OCI-LY3 (cell line): ENCODE data around the gene TMEM178A.

Source experiments
- H2AFZ ChIP-seq: fragments of 200-600, 300-600 bp; shearing (Covaris generic); 2 replicates; pipeline ENCODE4 v1.6.0; 2014; ENCODE audit warnings: antibody characterized with exemption, low read depth, low read length
- H3K27ac ChIP-seq: fragments of 200-600, 300-600 bp; sonication (generic); 2 replicates; pipeline ENCODE4 v1.5.1; 2014; ENCODE audit warnings: mild to moderate bottlenecking, low read length, moderate library complexity, mixed read lengths
- H3K27me3 ChIP-seq: fragments of 200-600, 300-600 bp; sonication (generic); 2 replicates; pipeline ENCODE4 v1.6.1; 2014; ENCODE audit warnings: low read depth, low read length, mixed read lengths
- H3K36me3 ChIP-seq: fragments of 200-600, 300-600 bp; sonication (generic); replicated peaks from 2 replicates; pipeline ENCODE3; 2014; ENCODE audit warnings: low read depth, low read length, mixed read lengths
- H3K4me1 ChIP-seq: fragments of 300-600, 200-600 bp; sonication (generic); 2 replicates; pipeline ENCODE4 v1.6.1; 2014; ENCODE audit warnings: low read length, mixed read lengths
- H3K4me2 ChIP-seq: fragments of 200-600, 300-600 bp; sonication (generic); 2 replicates; pipeline ENCODE4 v1.6.1; 2014; ENCODE audit warnings: low read length, mixed read lengths
- H3K4me3 ChIP-seq: fragments of 300-600, 200-600 bp; sonication (generic); 2 replicates; pipeline ENCODE4 v1.5.1; 2014; ENCODE audit warnings: antibody characterized with exemption, mild to moderate bottlenecking, low read length, moderate library complexity
- H3K79me2 ChIP-seq: fragments of 300-600, 200-600 bp; shearing (Covaris generic); 2 replicates; pipeline ENCODE4 v1.6.1; 2014; ENCODE audit warnings: mild to moderate bottlenecking, low read length, mixed read lengths
- H3K9ac ChIP-seq: fragments of 300-600, 200-600 bp; shearing (Covaris generic); 2 replicates; pipeline ENCODE4 v1.6.0; 2014; ENCODE audit warnings: mild to moderate bottlenecking, low read length, moderate library complexity
- H3K9me3 ChIP-seq: fragments of 200-600, 300-600 bp; shearing (Covaris generic); 2 replicates; pipeline ENCODE4 v1.6.1; 2014; ENCODE audit warnings: low read length, mixed read lengths; ENCODE audit not compliant: insufficient read depth
- H4K20me1 ChIP-seq: fragments of 200-600, 300-600 bp; sonication (generic); 2 replicates; pipeline ENCODE4 v1.6.1; 2016; ENCODE audit warnings: low read length, mixed read lengths; ENCODE audit not compliant: insufficient read depth
- EZH2phosphoT487 ChIP-seq: fragments of 200-600 bp; shearing (Covaris generic); IDR thresholded peaks from 2 replicates; pipeline ENCODE4 v1.6.1; 2018; ENCODE audit warnings: antibody characterized with exemption, mixed run types, low read depth
- TF ChIP-seq, protein P1 (sequence below): fragments of 200-600, 300-600 bp; sonication (generic); IDR thresholded peaks from 2 replicates; pipeline ENCODE4 v1.5.1; 2014; ENCODE audit warnings: antibody characterized with exemption, low read length, low read depth

The TMEM178A gene

DNA sequence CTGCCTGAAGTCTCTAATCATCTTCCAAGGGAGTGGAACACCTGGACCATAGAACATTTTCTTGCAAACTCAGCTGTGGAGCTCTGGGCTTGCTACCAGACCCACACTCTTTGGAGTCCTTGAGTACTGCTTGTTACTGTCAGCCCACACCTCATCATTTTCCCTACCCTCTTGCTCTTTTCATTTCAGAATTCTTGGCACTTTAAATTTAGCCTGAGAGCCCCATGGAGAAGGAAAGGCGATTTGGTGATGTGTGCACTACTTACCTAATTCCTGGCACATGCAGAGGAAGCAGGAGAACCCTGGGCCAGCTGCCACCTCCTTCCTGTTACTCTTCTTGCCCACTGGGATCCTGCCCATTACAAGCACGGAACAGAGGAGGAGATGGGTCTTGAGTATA, 31.7 kb downstream of the TMEM178A start:
- Histone ChIP-seq H3K9me3 (peaks cover 10% of the 10 kb centered on the region; the same call in 1 of the 2 replicates), H3K27ac (no peak overlapping the region), H3K36me3 (no peaks in the 10 kb centered on the region), H3K4me2 (no peak overlapping the region), H3K27me3 (peaks cover 17% of the 10 kb centered on the region; the same call in 1 of the 2 replicates), H3K4me1 (no peaks in the 10 kb centered on the region), H3K9ac (no peak overlapping the region), H4K20me1 (no peaks in the 10 kb centered on the region), H2AFZ (no peak overlapping the region), H3K4me3 (no peak overlapping the region), H3K79me2 (no peaks in the 10 kb centered on the region)
- TF ChIP-seq EZH2phosphoT487: no peak
- TF ChIP-seq, protein P1, sequence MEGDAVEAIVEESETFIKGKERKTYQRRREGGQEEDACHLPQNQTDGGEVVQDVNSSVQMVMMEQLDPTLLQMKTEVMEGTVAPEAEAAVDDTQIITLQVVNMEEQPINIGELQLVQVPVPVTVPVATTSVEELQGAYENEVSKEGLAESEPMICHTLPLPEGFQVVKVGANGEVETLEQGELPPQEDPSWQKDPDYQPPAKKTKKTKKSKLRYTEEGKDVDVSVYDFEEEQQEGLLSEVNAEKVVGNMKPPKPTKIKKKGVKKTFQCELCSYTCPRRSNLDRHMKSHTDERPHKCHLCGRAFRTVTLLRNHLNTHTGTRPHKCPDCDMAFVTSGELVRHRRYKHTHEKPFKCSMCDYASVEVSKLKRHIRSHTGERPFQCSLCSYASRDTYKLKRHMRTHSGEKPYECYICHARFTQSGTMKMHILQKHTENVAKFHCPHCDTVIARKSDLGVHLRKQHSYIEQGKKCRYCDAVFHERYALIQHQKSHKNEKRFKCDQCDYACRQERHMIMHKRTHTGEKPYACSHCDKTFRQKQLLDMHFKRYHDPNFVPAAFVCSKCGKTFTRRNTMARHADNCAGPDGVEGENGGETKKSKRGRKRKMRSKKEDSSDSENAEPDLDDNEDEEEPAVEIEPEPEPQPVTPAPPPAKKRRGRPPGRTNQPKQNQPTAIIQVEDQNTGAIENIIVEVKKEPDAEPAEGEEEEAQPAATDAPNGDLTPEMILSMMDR: no peak

DNA sequence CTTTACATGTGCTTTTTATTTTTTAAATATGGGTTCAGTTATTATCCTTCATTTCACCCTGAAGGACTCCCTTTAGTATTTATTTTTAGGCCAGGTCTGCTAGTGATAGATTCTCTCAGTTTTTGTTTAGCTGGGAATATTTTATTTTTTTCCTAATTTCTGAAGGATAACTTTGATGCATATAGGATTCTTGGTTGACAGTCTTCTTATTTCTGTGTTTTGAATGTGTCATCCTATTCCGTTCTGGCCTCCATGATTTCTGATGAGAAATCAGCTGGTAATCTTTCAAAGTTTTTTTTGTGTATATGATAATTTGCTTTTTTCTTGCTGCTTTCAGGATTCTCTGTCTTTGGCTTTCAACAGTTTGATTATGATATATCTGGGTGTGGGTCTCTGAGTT, 35.4 kb downstream of the TMEM178A start:
- H3K27me3 ChIP-seq: peaks cover 17% of the 10 kb centered on the region; the same call in 1 of the 2 replicates
- no peaks in the 10 kb centered on the region for H4K20me1 ChIP-seq

DNA sequence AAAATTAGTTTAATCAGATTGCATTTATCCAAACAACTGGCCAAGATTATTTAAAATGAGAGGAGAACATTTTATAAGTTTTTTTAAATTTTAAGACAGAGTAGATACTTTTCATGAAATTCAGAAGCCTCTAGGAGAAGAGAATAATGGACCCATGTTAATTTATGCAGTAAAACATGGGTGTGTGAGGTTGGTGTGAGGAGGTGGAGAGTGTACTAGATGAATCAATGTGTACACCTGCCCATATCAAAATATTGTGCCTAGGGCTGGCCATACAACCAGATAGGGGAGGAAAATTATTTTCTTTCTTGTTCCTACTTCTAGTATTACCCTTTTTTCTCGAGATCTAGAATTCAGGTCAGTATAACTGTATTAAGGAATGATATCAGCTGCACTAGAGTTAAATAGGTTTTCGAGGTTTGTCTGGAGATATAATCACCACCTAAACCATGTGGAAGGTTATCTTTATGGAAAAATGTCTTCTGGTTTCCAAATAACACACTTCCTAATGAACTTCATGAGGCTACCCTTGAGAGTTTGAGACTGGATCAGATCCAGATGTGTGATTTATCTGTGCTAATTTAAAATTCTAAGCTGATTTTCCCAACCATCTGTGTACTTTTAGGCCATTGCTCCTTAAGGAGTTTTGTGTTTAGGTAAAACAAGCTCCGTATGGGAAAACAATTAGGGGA, 37.6 kb downstream of the TMEM178A start:
- no peak overlapping the region for H3K27ac ChIP-seq
- H3K4me1 ChIP-seq: no peaks in the 10 kb centered on the region
- H3K36me3 ChIP-seq: no peaks in the 10 kb centered on the region
- peaks cover 12% of the 10 kb centered on the region; the same call in 1 of the 2 replicates for H3K27me3 ChIP-seq
- H4K20me1 ChIP-seq: no peaks in the 10 kb centered on the region
- peaks cover 10% of the 10 kb centered on the region; the same call in 1 of the 2 replicates for H3K9me3 ChIP-seq
- no peak overlapping the region for H3K4me3 ChIP-seq
- TF ChIP-seq, protein P1: no peak
- TF ChIP-seq EZH2phosphoT487: no peak
- H2AFZ ChIP-seq: no peak overlapping the region
- H3K4me2 ChIP-seq: no peak overlapping the region
- H3K9ac ChIP-seq: no peak overlapping the region
- no peaks in the 10 kb centered on the region for H3K79me2 ChIP-seq

More for the DNA sequence above, 35.4 kb downstream of the TMEM178A start:
- Histone ChIP-seq H3K27ac (no peak overlapping the region), H2AFZ (no peak overlapping the region), H3K4me3 (no peak overlapping the region), H3K4me1 (no peaks in the 10 kb centered on the region), H3K36me3 (no peaks in the 10 kb centered on the region), H3K9ac (no peak overlapping the region), H3K9me3 (peaks cover 10% of the 10 kb centered on the region; the same call in 1 of the 2 replicates), H3K4me2 (no peak overlapping the region), H3K79me2 (no peaks in the 10 kb centered on the region)
- no peak for TF ChIP-seq EZH2phosphoT487
- TF ChIP-seq, protein P1: no peak

DNA sequence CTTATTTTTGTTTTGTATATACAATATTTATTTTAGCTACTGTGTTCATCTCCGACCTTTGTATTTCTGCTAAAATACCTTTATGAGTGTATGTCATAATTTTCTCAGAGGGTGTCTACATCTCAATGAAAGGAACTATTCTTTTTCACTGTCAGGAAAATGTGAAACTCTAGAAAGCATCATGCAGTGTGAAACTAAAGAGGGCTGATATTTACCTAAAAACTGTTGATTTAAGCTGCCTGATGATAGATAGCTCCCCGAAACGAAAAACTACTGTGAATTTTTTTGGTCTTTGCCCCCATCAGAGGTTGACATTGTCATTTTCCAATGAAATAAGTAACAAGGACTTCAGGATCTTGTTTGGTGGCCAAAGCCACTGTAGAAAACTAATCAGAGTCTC, 38.8 kb downstream of the TMEM178A start:
- TF ChIP-seq, protein P1: no peak
- TF ChIP-seq EZH2phosphoT487: no peak
- no peaks in the 10 kb centered on the region for H4K20me1 ChIP-seq
- H2AFZ ChIP-seq: no peak overlapping the region

More for the DNA sequence above, 38.8 kb downstream of the TMEM178A start:
- H3K9ac ChIP-seq: no peak overlapping the region
- H3K4me3 ChIP-seq: no peak overlapping the region
- peaks cover 10% of the 10 kb centered on the region; the same call in 1 of the 2 replicates for H3K9me3 ChIP-seq
- H3K4me1 ChIP-seq: no peaks in the 10 kb centered on the region
- H3K27ac ChIP-seq: no peak overlapping the region
- H3K27me3 ChIP-seq: peaks cover 12% of the 10 kb centered on the region; the same call in 1 of the 2 replicates
- no peaks in the 10 kb centered on the region for H3K79me2 ChIP-seq
- no peaks in the 10 kb centered on the region for H3K36me3 ChIP-seq
- H3K4me2 ChIP-seq: no peak overlapping the region
